Upper lobe of left lung (tissue), 6 donors: ENCODE measurements around the gene CCN5. TPM values are rescaled to one million over a fixed set of nuclear protein-coding genes. Genes with fewer than 3 reads are reported as not detected.

Experiments
- ATAC-seq, 2 donors: fragments of 200-7000 bp; cut with Tn5 transposase; one replicate each; pipeline ENCODE4 v1.9.1; 2022; ENCODE audit warnings: mild to moderate bottlenecking in 2 of 2, moderate library complexity in 2 of 2; ENCODE audit not compliant: low FRiP score in 2 of 2
- DNase-seq, 2 donors: peaks; one replicate each; pipeline ENCODE4 v3.0.0-alpha.2; 2019 to 2020
- H3K27ac ChIP-seq, 4 donors: fragments of 200-600 bp; sonication (generic); one replicate each; pipeline ENCODE4 v1.5.1; 2016 to 2019
- H3K27me3 ChIP-seq, 4 donors: fragments of 200-600 bp; sonication (generic); one replicate each; pipeline ENCODE4 v1.5.1; 2017 to 2019
- H3K36me3 ChIP-seq, 4 donors: fragments of 200-600 bp; sonication (generic); one replicate each; pipeline ENCODE4 v1.5.1; 2016 to 2019
- H3K4me1 ChIP-seq, 4 donors: fragments of 200-600 bp; sonication (generic); one replicate each; pipeline ENCODE4 v1.5.1; 2018 to 2019
- H3K4me3 ChIP-seq, 4 donors: fragments of 200-600 bp; sonication (generic); one replicate each; pipeline ENCODE4 v1.5.1; 2017 to 2019; ENCODE audit warnings: mild to moderate bottlenecking in 2 of 4, moderate library complexity in 1 of 4
- H3K9me3 ChIP-seq, 4 donors: fragments of 200-600 bp; sonication (generic); one replicate each; pipeline ENCODE4 v1.5.1; 2018 to 2019
- EP300 ChIP-seq, 4 donors: sonication (generic); formaldehyde crosslinking; IDR thresholded peaks; one replicate each; pipeline ENCODE4 v1.5.1; 2017; ENCODE audit warnings: antibody characterized with exemption in 4 of 4, control low read depth in 2 of 4
- POLR2A ChIP-seq, 4 donors: fragments of 450-650 bp; IDR thresholded peaks; one replicate each; pipeline ENCODE4 v1.5.1; 2016 to 2017; ENCODE audit warnings: antibody characterized with exemption in 4 of 4, mild to moderate bottlenecking in 2 of 4
- POLR2AphosphoS5 ChIP-seq, 2 donors: sonication (generic); formaldehyde crosslinking; IDR thresholded peaks; one replicate each; pipeline ENCODE4 v1.5.1; 2017; ENCODE audit warnings: antibody characterized with exemption in 2 of 2
- WGBS, 2 donors: methylation state at CpG; one replicate each; pipeline ENCODE4 v1.1.5; 2017 to 2018; 5-methylcytosine and 5-hydroxymethylcytosine counted together
- total RNA-seq, 6 donors: library from RNA; depleted of rRNA in 4 of 6; stranded (reverse); fragments of >200 nt in 4 of 6; gene quantifications; one replicate each; pipeline versions ENCODE4 v1.1.0 to v1.2.1, GENCODE V29; 2016 to 2021
- TF ChIP-seq, protein P1 (sequence below), 6 experiments: fragments of 450-650 bp in 4 of 6; fragments of 200-600 bp in 2 of 6; sonication (generic) in 2 of 6; IDR thresholded peaks; one replicate each; pipeline ENCODE4 v1.5.1; 2016 to 2019; ENCODE audit warnings: antibody characterized with exemption in 6 of 6
- donor health status: DM: no; HTN: no; CAD: no; lungs with moderate emphysema.
- donor health status: DM: no; HTN: yes; CAD: no; lungs with severe emphysema.

CCN5 gene
- total RNA-seq, 6 donors from 2014 or later: 44.9 to 168 (median 122) TPM

DNA sequence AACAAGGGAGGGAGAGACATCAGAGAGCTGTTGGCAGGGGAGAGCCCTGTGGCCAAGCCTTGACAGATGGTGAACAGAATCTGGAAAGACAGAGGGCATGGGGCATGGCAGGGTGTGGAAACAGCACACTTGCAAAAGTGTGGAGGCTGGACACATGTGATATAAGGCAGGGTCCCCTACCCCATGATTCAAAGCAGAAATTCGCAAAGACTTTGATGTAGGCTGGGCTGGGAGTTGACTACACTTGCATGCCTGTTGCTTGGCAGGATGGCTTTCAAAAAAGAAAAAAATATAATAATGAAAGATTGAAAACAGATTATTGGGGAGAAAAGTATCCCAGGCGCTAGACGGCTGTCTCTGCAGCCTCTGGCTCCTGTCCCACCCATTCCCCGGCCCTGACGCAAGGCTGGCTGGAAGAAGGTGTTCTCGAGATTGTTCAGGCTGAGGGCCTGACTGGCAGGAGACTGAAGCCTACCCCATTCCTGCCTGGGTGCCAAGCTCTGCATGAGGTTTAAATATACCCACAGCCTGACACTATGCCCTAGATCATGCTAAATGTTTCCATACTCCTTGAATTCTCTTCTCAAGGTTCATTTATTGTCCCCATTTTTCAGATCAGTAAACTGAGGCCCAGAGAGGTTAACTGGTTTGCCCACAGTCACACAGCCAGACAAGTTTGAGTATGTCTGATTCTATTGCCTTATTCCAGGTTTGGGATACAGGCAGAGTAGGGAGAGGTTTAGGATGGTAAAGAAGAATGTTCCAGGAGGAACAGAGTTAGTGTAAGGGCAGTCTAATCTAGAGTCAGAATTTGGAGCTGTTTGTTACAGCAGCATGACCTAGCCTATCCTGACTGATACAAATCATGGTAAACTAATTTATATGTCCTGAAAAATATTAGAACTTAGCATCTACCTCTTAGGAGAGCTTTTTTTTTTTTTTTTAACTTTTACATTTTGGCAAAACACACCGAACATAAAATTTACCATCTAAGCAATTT is 23.4 kb upstream of the CCN5 start:
- H3K27ac ChIP-seq: peak overlapping the region; percentile 50 to 76 (median 62)
- DNase-seq (no peak), ATAC-seq (peak; percentile 38 to 76)
- peaks cover 0 to 20% (median 13%) of the 10 kb centered on the region in 4 donors for H3K4me1 ChIP-seq
- H3K27me3 ChIP-seq: no peaks in the 10 kb centered on the region
- WGBS, 2 donors: 68 to 78% methylated on average over 7 of the region's 7 CpGs
- H3K36me3 ChIP-seq: no peaks in the 10 kb centered on the region
- TF ChIP-seq POLR2AphosphoS5 (IDR thresholded peaks at IDR 0.05) (peak; percentile 9 to 64), POLR2A (IDR thresholded peaks at IDR 0.05) (no peak), EP300 (IDR thresholded peaks at IDR 0.05) (peak in 1 of 4 donors; percentile 53)
- no peak overlapping the region for H3K4me3 ChIP-seq
- no peaks in the 10 kb centered on the region for H3K9me3 ChIP-seq

DNA sequence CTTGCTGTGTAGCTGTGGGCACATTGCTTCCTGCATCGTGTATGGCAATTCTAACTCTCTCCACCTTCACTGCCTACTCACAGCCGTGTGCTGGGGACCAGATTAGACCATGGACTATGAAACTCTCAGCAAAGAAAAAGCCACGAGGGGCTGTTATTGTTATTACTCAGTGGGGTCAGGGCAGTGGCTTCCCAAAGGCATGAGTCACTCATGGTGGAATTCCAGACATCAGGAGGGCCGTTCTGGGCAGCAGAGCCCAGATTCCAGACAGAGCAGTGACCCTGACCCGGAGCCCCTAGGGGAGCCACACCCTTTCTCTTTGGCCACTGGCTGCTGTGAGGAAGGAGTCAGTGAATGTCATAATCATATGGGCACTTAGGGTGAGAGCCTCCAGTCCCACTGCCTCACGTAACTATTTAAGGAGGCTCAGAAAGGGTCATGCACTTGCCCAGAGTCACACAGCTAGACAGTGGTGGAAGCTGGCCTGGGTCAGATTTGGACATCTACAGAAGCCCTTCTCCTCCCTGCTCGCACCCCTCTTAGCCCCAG is 22.2 kb upstream of the CCN5 start:
- Histone ChIP-seq H3K27ac (peak overlapping the region; percentile 58 to 85 (median 72)), H3K9me3 (no peaks in the 10 kb centered on the region), H3K4me1 (peaks cover 0 to 20% (median 13%) of the 10 kb centered on the region in 4 donors), H3K27me3 (no peaks in the 10 kb centered on the region), H3K4me3 (no peak overlapping the region), H3K36me3 (no peaks in the 10 kb centered on the region)
- DNase-seq: peak in 1 of 2 donors; percentile 53
- peak; percentile 65 to 75 for TF ChIP-seq POLR2AphosphoS5 (IDR thresholded peaks at IDR 0.05)
- TF ChIP-seq, protein P1, sequence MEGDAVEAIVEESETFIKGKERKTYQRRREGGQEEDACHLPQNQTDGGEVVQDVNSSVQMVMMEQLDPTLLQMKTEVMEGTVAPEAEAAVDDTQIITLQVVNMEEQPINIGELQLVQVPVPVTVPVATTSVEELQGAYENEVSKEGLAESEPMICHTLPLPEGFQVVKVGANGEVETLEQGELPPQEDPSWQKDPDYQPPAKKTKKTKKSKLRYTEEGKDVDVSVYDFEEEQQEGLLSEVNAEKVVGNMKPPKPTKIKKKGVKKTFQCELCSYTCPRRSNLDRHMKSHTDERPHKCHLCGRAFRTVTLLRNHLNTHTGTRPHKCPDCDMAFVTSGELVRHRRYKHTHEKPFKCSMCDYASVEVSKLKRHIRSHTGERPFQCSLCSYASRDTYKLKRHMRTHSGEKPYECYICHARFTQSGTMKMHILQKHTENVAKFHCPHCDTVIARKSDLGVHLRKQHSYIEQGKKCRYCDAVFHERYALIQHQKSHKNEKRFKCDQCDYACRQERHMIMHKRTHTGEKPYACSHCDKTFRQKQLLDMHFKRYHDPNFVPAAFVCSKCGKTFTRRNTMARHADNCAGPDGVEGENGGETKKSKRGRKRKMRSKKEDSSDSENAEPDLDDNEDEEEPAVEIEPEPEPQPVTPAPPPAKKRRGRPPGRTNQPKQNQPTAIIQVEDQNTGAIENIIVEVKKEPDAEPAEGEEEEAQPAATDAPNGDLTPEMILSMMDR (IDR thresholded peaks at IDR 0.05): no peak
- TF ChIP-seq EP300 (IDR thresholded peaks at IDR 0.05): peak in 3 of 4 donors; percentile 58 to 74 (median 63)
- 56 to 60% methylated on average over 6 to 7 of the region's 7 CpGs for WGBS, 2 donors
- peak; percentile 88 to 92 for ATAC-seq

DNA sequence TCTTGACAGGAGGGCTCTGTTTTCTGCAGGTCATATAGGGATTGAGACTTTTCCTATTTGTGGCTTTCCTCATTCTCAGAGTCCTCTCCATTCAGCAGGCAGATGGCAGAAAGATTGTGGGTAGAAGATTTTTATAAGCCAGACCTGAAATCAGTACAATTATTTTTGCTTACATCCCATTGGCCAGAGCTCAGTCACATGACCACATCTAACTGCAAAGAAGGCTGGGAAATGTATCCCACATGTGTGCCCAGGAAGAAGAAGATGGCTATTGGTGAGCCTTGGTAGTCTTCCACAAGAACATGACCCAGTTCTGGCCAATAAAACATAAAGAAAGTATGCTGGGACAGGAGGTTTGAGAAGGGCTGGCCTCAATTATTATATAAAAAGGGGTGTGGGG is 21.5 kb upstream of the CCN5 start:
- no peaks in the 10 kb centered on the region for H3K36me3 ChIP-seq
- DNase-seq (no peak), ATAC-seq (no peak)
- H3K4me1 ChIP-seq: peaks cover 0 to 20% (median 13%) of the 10 kb centered on the region in 4 donors
- no peaks in the 10 kb centered on the region for H3K27me3 ChIP-seq
- no peaks in the 10 kb centered on the region for H3K9me3 ChIP-seq
- TF ChIP-seq EP300 (IDR thresholded peaks at IDR 0.05): no peak
- TF ChIP-seq, protein P1 (IDR thresholded peaks at IDR 0.05): no peak
- TF ChIP-seq POLR2A (IDR thresholded peaks at IDR 0.05): no peak
- TF ChIP-seq POLR2AphosphoS5 (IDR thresholded peaks at IDR 0.05): no peak
- H3K4me3 ChIP-seq: no peak overlapping the region
- peak overlapping the region; percentile 58 to 85 (median 72) for H3K27ac ChIP-seq

DNA sequence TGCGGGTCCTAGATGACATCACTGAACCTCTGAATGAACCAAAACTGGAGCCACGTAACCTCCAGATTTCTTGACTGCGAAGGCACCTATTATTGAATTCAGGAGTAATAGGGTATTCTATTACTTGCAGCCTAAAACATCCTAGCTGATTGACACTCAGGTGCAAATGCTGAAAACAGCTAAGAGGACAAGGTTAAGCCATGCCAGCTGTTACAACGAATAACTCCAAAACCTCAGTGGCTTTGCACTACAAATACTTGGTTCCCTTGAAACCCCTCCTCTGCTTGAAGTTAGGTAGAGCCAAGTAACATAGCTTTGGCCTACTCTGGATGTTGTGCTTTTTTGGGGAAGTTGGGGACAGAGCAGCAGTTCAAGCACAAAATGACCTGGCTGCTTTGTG is 21.0 kb upstream of the CCN5 start:
- TF ChIP-seq POLR2AphosphoS5 (IDR thresholded peaks at IDR 0.05): no peak
- TF ChIP-seq POLR2A (IDR thresholded peaks at IDR 0.05): no peak
- no peak for TF ChIP-seq EP300 (IDR thresholded peaks at IDR 0.05)
- TF ChIP-seq, protein P1 (IDR thresholded peaks at IDR 0.05): no peak
- ATAC-seq (no peak), DNase-seq (no peak)
- H3K27me3 ChIP-seq: no peaks in the 10 kb centered on the region
- H3K27ac ChIP-seq: peak overlapping the region; percentile 58 to 85 (median 72)
- H3K4me1 ChIP-seq: peaks cover 0 to 20% (median 13%) of the 10 kb centered on the region in 4 donors
- no peak overlapping the region for H3K4me3 ChIP-seq
- no peaks in the 10 kb centered on the region for H3K9me3 ChIP-seq
- 88 to 100% methylated on average over 4 of the region's 4 CpGs for WGBS, 2 donors
- H3K36me3 ChIP-seq: no peaks in the 10 kb centered on the region

DNA sequence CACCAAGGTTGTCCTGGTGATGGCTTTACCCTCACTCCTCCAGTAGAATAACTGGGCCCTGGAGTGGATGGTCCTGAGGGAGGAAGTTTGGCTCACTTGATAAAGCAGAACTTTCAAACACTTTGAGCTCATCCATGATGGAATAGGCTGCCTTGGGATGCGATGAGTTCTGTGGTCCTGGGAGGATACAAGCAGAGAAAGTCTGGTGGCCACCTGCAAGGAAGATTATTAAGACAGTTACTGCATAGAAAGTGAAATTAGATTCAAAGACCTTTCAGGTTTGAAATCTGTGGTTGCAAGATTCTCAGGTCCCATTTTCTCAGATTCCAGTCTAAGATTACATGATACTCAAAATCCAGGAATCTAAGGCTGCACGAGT is 19.9 kb upstream of the CCN5 start:
- Histone ChIP-seq H3K36me3 (no peaks in the 10 kb centered on the region), H3K27me3 (no peaks in the 10 kb centered on the region), H3K27ac (peak overlapping the region; percentile 58 to 85 (median 72)), H3K4me1 (peaks cover 0 to 20% (median 13%) of the 10 kb centered on the region in 4 donors), H3K4me3 (no peak overlapping the region), H3K9me3 (no peaks in the 10 kb centered on the region)
- TF ChIP-seq, protein P1 (IDR thresholded peaks at IDR 0.05): no peak
- TF ChIP-seq EP300 (IDR thresholded peaks at IDR 0.05) (no peak), POLR2AphosphoS5 (IDR thresholded peaks at IDR 0.05) (no peak), POLR2A (IDR thresholded peaks at IDR 0.05) (no peak)
- no peak for DNase-seq
- ATAC-seq: no peak
- 48% methylated on average over 2 of the region's 2 CpGs for WGBS, 2 donors
